Endodermal cell (in vitro differentiated cells): Measurements from ENCODE around the gene PIP5K1B. TPM values are rescaled to one million over a fixed set of nuclear protein-coding genes. Genes with fewer than 3 reads are reported as not detected.
A peak's percentile ranks its signal among the peaks of the same experiment; 100 is the strongest.

Source experiments
- DNase-seq: peaks from one replicate; pipeline ENCODE4 v3.0.0-alpha.2; 2017
- H3K27ac ChIP-seq: 2 replicates; pipeline ENCODE4 v1.5.1; 2013; ENCODE audit warnings: mild to moderate bottlenecking, low read depth, low read length, moderate library complexity
- H3K27me3 ChIP-seq: 2 replicates; pipeline ENCODE4 v1.6.1; 2013; ENCODE audit warnings: mild to moderate bottlenecking, low read length, moderate library complexity; ENCODE audit not compliant: insufficient read depth, control insufficient read depth, poor library complexity, severe bottlenecking
- H3K36me3 ChIP-seq: 2 replicates; pipeline ENCODE4 v1.7.0; 2013; ENCODE audit warnings: mild to moderate bottlenecking, low read length, moderate library complexity; ENCODE audit not compliant: control insufficient read depth, insufficient read depth
- H3K4me1 ChIP-seq: one replicate; pipeline ENCODE4 v1.7.0; 2013; ENCODE audit warnings: low read length; ENCODE audit not compliant: control insufficient read depth, insufficient read depth
- H3K4me3 ChIP-seq: 2 replicates; pipeline ENCODE4 v1.5.1; 2013; ENCODE audit warnings: mild to moderate bottlenecking, low read length, moderate library complexity
- H3K9ac ChIP-seq: 2 replicates; pipeline ENCODE4 v1.6.1; 2013; ENCODE audit warnings: mild to moderate bottlenecking, low read length, moderate library complexity; ENCODE audit not compliant: poor library complexity, severe bottlenecking; ENCODE audit errors: extremely low read depth
- H3K9me3 ChIP-seq: 2 replicates; pipeline ENCODE4 v1.6.1; 2013; ENCODE audit warnings: mild to moderate bottlenecking, low read length, moderate library complexity; ENCODE audit not compliant: control insufficient read depth
- H3K27ac Mint-ChIP-seq: 2 replicates; pipeline ENCODE4 v1.8.0; 2020; ENCODE audit warnings: mixed read lengths
- H3K27me3 Mint-ChIP-seq: 2 replicates; pipeline ENCODE4 v1.8.0; 2021; ENCODE audit warnings: mild to moderate bottlenecking, mixed read lengths; ENCODE audit not compliant: insufficient read depth
- H3K36me3 Mint-ChIP-seq: 2 replicates; pipeline ENCODE4 v1.8.0; 2020; ENCODE audit warnings: low read depth, mixed read lengths
- H3K4me1 Mint-ChIP-seq: 2 replicates; pipeline ENCODE4 v1.8.0; 2020; ENCODE audit warnings: mixed read lengths
- H3K4me3 Mint-ChIP-seq: 2 replicates; pipeline ENCODE4 v1.8.0; 2020; ENCODE audit warnings: mild to moderate bottlenecking, moderate library complexity, mixed read lengths
- H3K9me3 Mint-ChIP-seq: 2 replicates; pipeline ENCODE4 v1.8.0; 2020; ENCODE audit warnings: mild to moderate bottlenecking, mixed read lengths
- WGBS, 2 experiments: methylation state at CpG; one replicate each; pipeline versions ENCODE4 v1.1.5 to v1.1.7; 2013; ENCODE audit warnings: missing lambda C conversion rate in 2 of 2, mixed read lengths in 1 of 2; ENCODE audit not compliant: insufficient coverage in 1 of 2, insufficient read length in 1 of 2; 5-methylcytosine and 5-hydroxymethylcytosine counted together
- total RNA-seq, 2 donors: library from RNA; stranded (reverse); fragmentation: NEBNext Ultra II Directional in 1 of 2; extraction: Animal tissue kit (Norgen Biotek cat#: 25700) in 1 of 2; gene quantifications; 2 replicates in 1 of 2; 3 replicates in 1 of 2; pipeline ENCODE4 v1.2.1, GENCODE V29; 2021
- TF ChIP-seq, protein P1 (sequence below): fragments of 200-600 bp; sonication (generic); conservative IDR thresholded peaks from 2 replicates; pipeline ENCODE4 v1.5.0; 2021; ENCODE audit warnings: antibody characterized with exemption, mild to moderate bottlenecking

PIP5K1B gene
- total RNA-seq, 2 donors from 2014 or later = 8.5 to 10.2 TPM

DNA sequence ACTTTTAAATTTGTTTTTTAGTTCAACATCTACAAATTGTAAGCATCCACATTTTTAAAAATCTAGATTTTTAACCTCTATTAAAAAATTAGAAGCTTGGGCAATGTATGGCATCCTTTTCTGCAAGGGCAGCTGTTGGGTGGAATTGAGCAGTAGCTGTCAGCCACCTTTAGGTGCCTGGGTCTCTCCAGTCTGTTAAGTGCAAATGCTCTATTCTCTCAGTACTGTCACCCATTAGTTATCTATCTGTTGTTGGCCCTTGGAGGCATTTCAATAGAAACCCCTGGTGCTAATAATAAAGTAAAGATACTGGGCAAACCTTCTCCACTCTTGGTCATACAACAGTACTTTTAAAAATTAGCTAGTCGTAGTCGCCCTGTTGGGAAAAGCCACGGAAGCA is 63.6 kb downstream of the PIP5K1B start:
- no peaks in the 10 kb centered on the region for H3K36me3 ChIP-seq

DNA sequence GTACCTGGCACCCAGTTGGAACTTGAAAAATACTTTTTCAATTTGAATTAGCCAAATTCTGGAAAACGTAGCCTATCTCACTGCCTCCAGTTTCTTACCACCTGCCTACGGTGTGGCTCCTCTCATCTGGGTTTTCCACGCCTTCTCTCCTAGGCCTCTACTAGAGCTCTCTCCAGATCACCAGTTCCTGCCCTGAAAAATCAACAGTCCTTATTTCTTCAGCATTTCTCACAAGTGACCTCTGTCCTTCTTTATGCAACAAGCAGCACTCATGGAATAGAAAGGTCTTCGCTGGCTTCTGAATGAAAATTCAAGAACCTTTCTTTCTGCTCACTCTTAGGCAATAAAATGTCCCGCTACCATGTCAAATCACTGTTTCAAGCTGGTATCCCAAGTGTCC is 64.8 kb downstream of the PIP5K1B start:
- H3K36me3 Mint-ChIP-seq = no peaks in the 10 kb centered on the region
- H3K27ac Mint-ChIP-seq = no peak overlapping the region
- no peak overlapping the region for H3K27ac ChIP-seq
- H3K36me3 ChIP-seq = no peaks in the 10 kb centered on the region
- no peaks in the 10 kb centered on the region for H3K9me3 Mint-ChIP-seq
- H3K4me1 Mint-ChIP-seq = peaks cover 49% of the 10 kb centered on the region
- no peak overlapping the region for H3K9ac ChIP-seq
- H3K27me3 Mint-ChIP-seq = no peaks in the 10 kb centered on the region
- TF ChIP-seq, protein P1, sequence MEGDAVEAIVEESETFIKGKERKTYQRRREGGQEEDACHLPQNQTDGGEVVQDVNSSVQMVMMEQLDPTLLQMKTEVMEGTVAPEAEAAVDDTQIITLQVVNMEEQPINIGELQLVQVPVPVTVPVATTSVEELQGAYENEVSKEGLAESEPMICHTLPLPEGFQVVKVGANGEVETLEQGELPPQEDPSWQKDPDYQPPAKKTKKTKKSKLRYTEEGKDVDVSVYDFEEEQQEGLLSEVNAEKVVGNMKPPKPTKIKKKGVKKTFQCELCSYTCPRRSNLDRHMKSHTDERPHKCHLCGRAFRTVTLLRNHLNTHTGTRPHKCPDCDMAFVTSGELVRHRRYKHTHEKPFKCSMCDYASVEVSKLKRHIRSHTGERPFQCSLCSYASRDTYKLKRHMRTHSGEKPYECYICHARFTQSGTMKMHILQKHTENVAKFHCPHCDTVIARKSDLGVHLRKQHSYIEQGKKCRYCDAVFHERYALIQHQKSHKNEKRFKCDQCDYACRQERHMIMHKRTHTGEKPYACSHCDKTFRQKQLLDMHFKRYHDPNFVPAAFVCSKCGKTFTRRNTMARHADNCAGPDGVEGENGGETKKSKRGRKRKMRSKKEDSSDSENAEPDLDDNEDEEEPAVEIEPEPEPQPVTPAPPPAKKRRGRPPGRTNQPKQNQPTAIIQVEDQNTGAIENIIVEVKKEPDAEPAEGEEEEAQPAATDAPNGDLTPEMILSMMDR = no peak
- H3K4me3 Mint-ChIP-seq = no peak overlapping the region
- WGBS, 2 experiments = 77 to 84% methylated on average over 5 of the region's 5 CpGs
- H3K4me1 ChIP-seq = peaks cover 41% of the 10 kb centered on the region
- H3K9me3 ChIP-seq = no peaks in the 10 kb centered on the region
- H3K4me3 ChIP-seq = no peak overlapping the region
- no peaks in the 10 kb centered on the region for H3K27me3 ChIP-seq
- DNase-seq = no peak

More for the DNA sequence above, 63.6 kb downstream of the PIP5K1B start:
- Histone ChIP-seq H3K9me3 (no peaks in the 10 kb centered on the region), H3K9ac (no peak overlapping the region), H3K4me1 (peaks cover 33% of the 10 kb centered on the region), H3K4me3 (no peak overlapping the region), H3K27ac (no peak overlapping the region), H3K27me3 (no peaks in the 10 kb centered on the region)
- TF ChIP-seq, protein P1 = no peak
- peaks cover 40% of the 10 kb centered on the region for H3K4me1 Mint-ChIP-seq
- H3K4me3 Mint-ChIP-seq = no peak overlapping the region
- no peaks in the 10 kb centered on the region for H3K36me3 Mint-ChIP-seq
- WGBS, 2 experiments = 94 to 100% methylated on average over 3 of the region's 3 CpGs
- DNase-seq = no peak
- H3K27ac Mint-ChIP-seq = no peak overlapping the region
- H3K9me3 Mint-ChIP-seq = no peaks in the 10 kb centered on the region
- H3K27me3 Mint-ChIP-seq = no peaks in the 10 kb centered on the region

DNA sequence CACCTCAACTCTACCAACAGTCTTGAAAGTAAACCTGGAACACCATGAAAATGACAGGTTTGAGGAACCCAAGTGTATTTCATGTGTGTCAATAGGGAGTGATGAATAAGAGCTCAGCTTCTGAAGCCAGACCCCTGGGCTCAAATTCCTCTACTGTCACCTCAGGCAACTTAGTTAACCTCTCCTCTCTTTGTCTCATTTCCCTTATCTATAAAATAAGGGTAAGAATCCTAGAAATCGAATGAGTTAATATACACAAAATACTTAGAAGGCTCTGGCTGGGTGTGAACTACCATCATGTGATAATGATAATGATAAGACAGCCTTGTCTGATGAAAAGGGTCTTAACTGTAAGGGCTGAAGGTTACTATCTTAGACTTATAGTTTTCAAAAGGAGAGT is 66.3 kb downstream of the PIP5K1B start:
- TF ChIP-seq, protein P1 = no peak
- no peak overlapping the region for H3K4me3 Mint-ChIP-seq
- Histone ChIP-seq H3K9me3 (no peaks in the 10 kb centered on the region), H3K27ac (no peak overlapping the region), H3K27me3 (no peaks in the 10 kb centered on the region), H3K4me1 (peaks cover 41% of the 10 kb centered on the region), H3K4me3 (peak overlapping the region; percentile 29), H3K9ac (no peak overlapping the region), H3K36me3 (no peaks in the 10 kb centered on the region)
- peaks cover 49% of the 10 kb centered on the region for H3K4me1 Mint-ChIP-seq
- H3K27ac Mint-ChIP-seq = no peak overlapping the region
- H3K27me3 Mint-ChIP-seq = no peaks in the 10 kb centered on the region
- H3K9me3 Mint-ChIP-seq = no peaks in the 10 kb centered on the region
- H3K36me3 Mint-ChIP-seq = no peaks in the 10 kb centered on the region
- no peak for DNase-seq
- WGBS, 2 experiments = 63% methylated on average over 1 of the region's 1 CpG; no CpG with 5 or more reads in 1 of the 2 experiments
